Muscle of leg (tissue), 11 donors: ENCODE data around the gene KIF1A. TPM values are rescaled to one million over a fixed set of nuclear protein-coding genes. Genes with fewer than 3 reads are reported as not detected.

Source experiments
- DNase-seq: peaks from one replicate; pipeline ENCODE4 v3.0.0; 2013
- H3K27ac ChIP-seq: one replicate; pipeline ENCODE4 v1.5.1; 2013; ENCODE audit warnings: mild to moderate bottlenecking, low read length, control low read depth
- H3K27me3 ChIP-seq: one replicate; pipeline ENCODE4 v1.6.1; 2013; ENCODE audit warnings: low read length; ENCODE audit not compliant: control insufficient read depth, insufficient read depth
- H3K36me3 ChIP-seq: one replicate; pipeline ENCODE4 v1.6.1; 2013; ENCODE audit warnings: low read length; ENCODE audit not compliant: control insufficient read depth, insufficient read depth
- H3K4me1 ChIP-seq: one replicate; pipeline ENCODE4 v1.6.1; 2013; ENCODE audit warnings: low read length; ENCODE audit not compliant: control insufficient read depth, insufficient read depth
- H3K4me3 ChIP-seq: one replicate; pipeline ENCODE4 v1.5.1; 2013; ENCODE audit warnings: low read length, control low read depth
- H3K9me3 ChIP-seq: replicated peaks from 2 replicates; pipeline ENCODE4 v1.6.1; 2013; ENCODE audit warnings: low read depth, low read length; ENCODE audit not compliant: control insufficient read depth
- WGBS: methylation state at CpG from one replicate; pipeline ENCODE4 v1.1.5; 2013; ENCODE audit warnings: missing lambda C conversion rate; ENCODE audit not compliant: insufficient coverage; 5-methylcytosine and 5-hydroxymethylcytosine counted together
- polyA plus RNA-seq, 8 donors: library from polyadenylated mRNA; unstranded; fragments of 120-200 nt; gene quantifications; one replicate each; pipeline versions ENCODE4 v1.2.1 to v1.2.3, GENCODE V29; 2013; ENCODE audit warnings: inconsistent platforms in 1 of 8, low replicate concordance in 1 of 8; ENCODE audit not compliant: insufficient read length in 8 of 8, insufficient read depth in 1 of 8
- total RNA-seq: library from RNA; stranded (reverse); fragments of 120-200 nt; gene quantifications from one replicate; pipeline ENCODE4 v1.2.4, GENCODE V29; 2013

The KIF1A gene
- total and polyA plus RNA-seq, 9 donors: 2.2 to 8.6 (median 4.9) TPM

GRCh38 chr2:240797914-240798313 lies 22.1 kb downstream of the KIF1A start:
- 90% methylated on average over 2 of the region's 12 CpGs for WGBS
- Histone ChIP-seq H3K27ac (no peak overlapping the region), H3K4me3 (no peak overlapping the region), H3K36me3 (no peaks in the 10 kb centered on the region), H3K9me3 (peaks cover 3% of the 10 kb centered on the region), H3K27me3 (peaks cover 9% of the 10 kb centered on the region), H3K4me1 (peaks cover 29% of the 10 kb centered on the region)
- DNase-seq: no peak

DNA sequence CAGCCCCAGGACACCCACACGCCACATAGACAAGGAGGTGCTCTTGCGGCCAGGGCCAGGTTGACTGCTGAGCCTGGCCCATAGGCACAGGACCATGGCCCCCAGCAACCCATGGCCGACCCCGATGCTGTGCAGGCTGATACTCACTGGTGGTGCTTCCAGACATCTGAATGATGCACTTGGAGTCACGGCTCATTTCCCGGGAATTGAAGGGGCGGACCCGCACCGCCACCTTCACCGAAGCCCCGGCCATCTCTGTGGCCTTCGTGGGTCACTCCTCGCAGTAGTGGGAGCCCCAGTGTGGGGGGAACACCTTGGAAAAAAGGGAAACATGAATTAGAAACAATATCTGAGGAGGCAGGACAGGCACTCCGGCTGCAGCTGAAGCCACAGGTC lies 22.5 kb downstream of the KIF1A start:
- 89% methylated on average over 14 of the region's 14 CpGs for WGBS
- DNase-seq: no peak
- peaks cover 6% of the 10 kb centered on the region for H3K27me3 ChIP-seq
- no peak overlapping the region for H3K27ac ChIP-seq
- H3K4me1 ChIP-seq: peaks cover 33% of the 10 kb centered on the region
- H3K4me3 ChIP-seq: no peak overlapping the region
- H3K9me3 ChIP-seq: peaks cover 3% of the 10 kb centered on the region
- H3K36me3 ChIP-seq: no peaks in the 10 kb centered on the region

GRCh38 chr2:240796543-240797499 lies 23.2 kb downstream of the KIF1A start:
- peaks cover 40% of the 10 kb centered on the region for H3K4me1 ChIP-seq
- no peak overlapping the region for H3K27ac ChIP-seq
- H3K27me3 ChIP-seq: peaks cover 6% of the 10 kb centered on the region
- no peak for DNase-seq
- no peaks in the 10 kb centered on the region for H3K36me3 ChIP-seq
- peaks cover 3% of the 10 kb centered on the region for H3K9me3 ChIP-seq
- H3K4me3 ChIP-seq: no peak overlapping the region
- 78% methylated on average over 17 of the region's 19 CpGs for WGBS

- H3K9me3 ChIP-seq: no peaks in the 10 kb centered on the region
- no peak for DNase-seq
- H3K4me1 ChIP-seq: peaks cover 44% of the 10 kb centered on the region
- no peaks in the 10 kb centered on the region for H3K36me3 ChIP-seq
- H3K4me3 ChIP-seq: no peak overlapping the region
- H3K27ac ChIP-seq: no peak overlapping the region
- 88% methylated on average over 18 of the region's 21 CpGs for whole genome bisulfite sequencing
- H3K27me3 ChIP-seq: peaks cover 6% of the 10 kb centered on the region
Measured at GRCh38 chr2:240795916-240796510, 24.0 kb downstream of the KIF1A start.

- Histone ChIP-seq H3K4me1 (peaks cover 42% of the 10 kb centered on the region), H3K36me3 (no peaks in the 10 kb centered on the region), H3K4me3 (no peak overlapping the region), H3K27ac (no peak overlapping the region), H3K27me3 (peaks cover 6% of the 10 kb centered on the region), H3K9me3 (no peaks in the 10 kb centered on the region)
- WGBS: 90% methylated on average over 11 of the region's 11 CpGs
- DNase-seq: no peak
Measured at GRCh38 chr2:240795454-240795853, 24.6 kb downstream of the KIF1A start.

DNA sequence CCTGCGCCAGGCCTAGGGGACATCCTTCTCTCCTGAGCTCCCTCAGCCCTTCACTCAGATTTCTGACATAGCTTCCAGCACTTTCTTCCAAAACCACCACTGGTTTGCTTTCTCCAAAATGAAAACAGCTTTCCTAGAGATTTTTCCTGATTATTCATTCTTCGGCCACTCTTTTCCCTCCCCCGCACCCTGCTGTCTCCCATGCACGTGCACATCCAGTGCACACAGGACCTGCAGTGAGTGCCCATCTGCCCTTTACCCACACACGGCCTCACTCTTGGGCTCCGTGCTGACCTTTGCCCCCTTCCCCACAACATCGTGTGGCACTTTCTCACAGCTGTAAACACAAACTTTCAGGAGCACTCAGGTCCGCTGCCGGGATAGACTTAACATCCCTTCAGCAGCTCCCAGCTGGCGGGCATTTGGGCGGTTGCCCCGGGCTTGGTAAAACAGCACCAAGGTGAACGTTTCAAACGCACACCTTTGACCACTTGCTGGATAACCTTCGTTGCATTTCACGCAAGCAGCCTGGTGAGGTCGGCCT lies 25.8 kb downstream of the KIF1A start:
- H3K4me3 ChIP-seq: no peak overlapping the region
- 68% methylated on average over 17 of the region's 17 CpGs for WGBS
- peaks cover 33% of the 10 kb centered on the region for H3K4me1 ChIP-seq
- H3K36me3 ChIP-seq: no peaks in the 10 kb centered on the region
- DNase-seq: no peak
- no peak overlapping the region for H3K27ac ChIP-seq
- H3K27me3 ChIP-seq: peaks cover 6% of the 10 kb centered on the region
- no peaks in the 10 kb centered on the region for H3K9me3 ChIP-seq

- WGBS: 60% methylated on average over 15 of the region's 21 CpGs
- peaks cover 3% of the 10 kb centered on the region for H3K27me3 ChIP-seq
- no peaks in the 10 kb centered on the region for H3K36me3 ChIP-seq
- H3K9me3 ChIP-seq: no peaks in the 10 kb centered on the region
- DNase-seq: no peak
- no peak overlapping the region for H3K27ac ChIP-seq
- no peak overlapping the region for H3K4me3 ChIP-seq
- peaks cover 27% of the 10 kb centered on the region for H3K4me1 ChIP-seq
Measured at GRCh38 chr2:240793313-240794177, 26.5 kb downstream of the KIF1A start.

GRCh38 chr2:240792629-240793312 lies 27.2 kb downstream of the KIF1A start:
- peak; percentile 19 for DNase-seq
- 48% methylated on average over 19 of the region's 19 CpGs for WGBS
- H3K4me3 ChIP-seq: no peak overlapping the region
- no peaks in the 10 kb centered on the region for H3K9me3 ChIP-seq
- H3K27ac ChIP-seq: no peak overlapping the region
- H3K27me3 ChIP-seq: peaks cover 3% of the 10 kb centered on the region
- H3K4me1 ChIP-seq: peaks cover 27% of the 10 kb centered on the region
- no peaks in the 10 kb centered on the region for H3K36me3 ChIP-seq

- WGBS: 9% methylated on average over 10 of the region's 15 CpGs
- H3K4me3 ChIP-seq: no peak overlapping the region
- peak; percentile 93 for DNase-seq
- no peaks in the 10 kb centered on the region for H3K36me3 ChIP-seq
- no peak overlapping the region for H3K27ac ChIP-seq
- peaks cover 27% of the 10 kb centered on the region for H3K4me1 ChIP-seq
- no peaks in the 10 kb centered on the region for H3K9me3 ChIP-seq
- peaks cover 3% of the 10 kb centered on the region for H3K27me3 ChIP-seq
Measured at GRCh38 chr2:240791821-240792628, 28.0 kb downstream of the KIF1A start.
